OCI-LY3 (cell line): ENCODE measurements around the gene SNRNP35.

Experiments
- H2AFZ ChIP-seq: fragments of 200-600, 300-600 bp; shearing (Covaris generic); 2 replicates; pipeline ENCODE4 v1.6.0; 2014; ENCODE audit warnings: antibody characterized with exemption, low read depth, low read length
- H3K27ac ChIP-seq: fragments of 200-600, 300-600 bp; sonication (generic); 2 replicates; pipeline ENCODE4 v1.5.1; 2014; ENCODE audit warnings: mild to moderate bottlenecking, low read length, moderate library complexity, mixed read lengths
- H3K27me3 ChIP-seq: fragments of 200-600, 300-600 bp; sonication (generic); 2 replicates; pipeline ENCODE4 v1.6.1; 2014; ENCODE audit warnings: low read depth, low read length, mixed read lengths
- H3K36me3 ChIP-seq: fragments of 200-600, 300-600 bp; sonication (generic); replicated peaks from 2 replicates; pipeline ENCODE3; 2014; ENCODE audit warnings: low read depth, low read length, mixed read lengths
- H3K4me1 ChIP-seq: fragments of 300-600, 200-600 bp; sonication (generic); 2 replicates; pipeline ENCODE4 v1.6.1; 2014; ENCODE audit warnings: low read length, mixed read lengths
- H3K4me2 ChIP-seq: fragments of 200-600, 300-600 bp; sonication (generic); 2 replicates; pipeline ENCODE4 v1.6.1; 2014; ENCODE audit warnings: low read length, mixed read lengths
- H3K4me3 ChIP-seq: fragments of 300-600, 200-600 bp; sonication (generic); 2 replicates; pipeline ENCODE4 v1.5.1; 2014; ENCODE audit warnings: antibody characterized with exemption, mild to moderate bottlenecking, low read length, moderate library complexity
- H3K79me2 ChIP-seq: fragments of 300-600, 200-600 bp; shearing (Covaris generic); 2 replicates; pipeline ENCODE4 v1.6.1; 2014; ENCODE audit warnings: mild to moderate bottlenecking, low read length, mixed read lengths
- H3K9ac ChIP-seq: fragments of 300-600, 200-600 bp; shearing (Covaris generic); 2 replicates; pipeline ENCODE4 v1.6.0; 2014; ENCODE audit warnings: mild to moderate bottlenecking, low read length, moderate library complexity
- H3K9me3 ChIP-seq: fragments of 200-600, 300-600 bp; shearing (Covaris generic); 2 replicates; pipeline ENCODE4 v1.6.1; 2014; ENCODE audit warnings: low read length, mixed read lengths; ENCODE audit not compliant: insufficient read depth
- H4K20me1 ChIP-seq: fragments of 200-600, 300-600 bp; sonication (generic); 2 replicates; pipeline ENCODE4 v1.6.1; 2016; ENCODE audit warnings: low read length, mixed read lengths; ENCODE audit not compliant: insufficient read depth
- CTCF ChIP-seq: fragments of 200-600, 300-600 bp; sonication (generic); IDR thresholded peaks from 2 replicates; pipeline ENCODE4 v1.5.1; 2014; ENCODE audit warnings: antibody characterized with exemption, low read length, low read depth
- EZH2phosphoT487 ChIP-seq: fragments of 200-600 bp; shearing (Covaris generic); IDR thresholded peaks from 2 replicates; pipeline ENCODE4 v1.6.1; 2018; ENCODE audit warnings: antibody characterized with exemption, mixed run types, low read depth

The SNRNP35 gene

GRCh38 chr12:123469978-123470377 is 12.0 kb downstream of the SNRNP35 start:
- Histone ChIP-seq H3K27ac (no peak overlapping the region), H3K9ac (no peak overlapping the region), H3K36me3 (peaks cover 22% of the 10 kb centered on the region), H3K4me2 (no peak overlapping the region), H4K20me1 (peaks cover 17% of the 10 kb centered on the region), H3K79me2 (peaks cover 11% of the 10 kb centered on the region), H2AFZ (no peak overlapping the region), H3K27me3 (no peaks in the 10 kb centered on the region), H3K4me1 (no peaks in the 10 kb centered on the region), H3K4me3 (no peak overlapping the region), H3K9me3 (no peaks in the 10 kb centered on the region)
- TF ChIP-seq EZH2phosphoT487 (no peak), CTCF (no peak)

GRCh38 chr12:123471374-123472068 is 13.6 kb downstream of the SNRNP35 start:
- Histone ChIP-seq H3K4me2 (no peak overlapping the region), H3K9ac (no peak overlapping the region), H4K20me1 (peaks cover 12% of the 10 kb centered on the region; the same call in 1 of the 2 replicates), H3K9me3 (no peaks in the 10 kb centered on the region), H3K4me1 (no peaks in the 10 kb centered on the region), H3K36me3 (peaks cover 8% of the 10 kb centered on the region), H3K27me3 (no peaks in the 10 kb centered on the region), H3K4me3 (no peak overlapping the region), H3K27ac (no peak overlapping the region), H2AFZ (no peak overlapping the region), H3K79me2 (no peaks in the 10 kb centered on the region; the same call in 1 of the 2 replicates)
- TF ChIP-seq CTCF (no peak), EZH2phosphoT487 (no peak)

GRCh38 chr12:123472438-123472849 is 14.5 kb downstream of the SNRNP35 start:
- H3K4me2 ChIP-seq, result no peak overlapping the region
- H3K27ac ChIP-seq, result no peak overlapping the region
- peaks cover 4% of the 10 kb centered on the region for H3K36me3 ChIP-seq
- H3K27me3 ChIP-seq, result no peaks in the 10 kb centered on the region
- no peak for TF ChIP-seq CTCF
- no peak for TF ChIP-seq EZH2phosphoT487
- no peak overlapping the region for H2AFZ ChIP-seq
- no peak overlapping the region for H3K4me3 ChIP-seq
- no peak overlapping the region for H3K9ac ChIP-seq
- no peaks in the 10 kb centered on the region; the same call in 1 of the 2 replicates for H3K79me2 ChIP-seq
- no peaks in the 10 kb centered on the region for H3K9me3 ChIP-seq
- peaks cover 7% of the 10 kb centered on the region; the same call in 1 of the 2 replicates for H4K20me1 ChIP-seq
- H3K4me1 ChIP-seq, result no peaks in the 10 kb centered on the region

GRCh38 chr12:123474485-123475245 is 16.7 kb downstream of the SNRNP35 start:
- Histone ChIP-seq H3K9me3 (no peaks in the 10 kb centered on the region), H3K36me3 (no peaks in the 10 kb centered on the region), H2AFZ (no peak overlapping the region), H3K79me2 (no peaks in the 10 kb centered on the region), H3K27ac (no peak overlapping the region), H4K20me1 (no peaks in the 10 kb centered on the region), H3K4me3 (no peak overlapping the region), H3K4me1 (no peaks in the 10 kb centered on the region), H3K27me3 (no peaks in the 10 kb centered on the region), H3K4me2 (no peak overlapping the region), H3K9ac (no peak overlapping the region)
- no peak for TF ChIP-seq EZH2phosphoT487
- no peak for TF ChIP-seq CTCF
